ENCODE results near the gene MAP3K10. TPM values are rescaled to one million over a fixed set of nuclear protein-coding genes. Genes with fewer than 3 reads are reported as not detected.

Gene MAP3K10
- total RNA-seq, 1 experiment from 2014 or later = 12.0 TPM

GRCh38 chr19:40254714-40255418 is 63.6 kb downstream of the MAP3K10 start:
- in situ Hi-C loops (cut with HindIII; ENCODE audit: low pct_unique_long_range_greater_than_20kb, low sequenced_read_pairs) = no loop called here
- no peak for DNase-seq (ENCODE audit: low read depth, low spot score)

GRCh38 chr19:40255619-40256166 is 64.5 kb downstream of the MAP3K10 start:
- no peak for DNase-seq (ENCODE audit: low read depth, low spot score)
- in situ Hi-C loops (cut with HindIII; ENCODE audit: low pct_unique_long_range_greater_than_20kb, low sequenced_read_pairs) = no loop called here

- in situ Hi-C loops (cut with HindIII; ENCODE audit: low pct_unique_long_range_greater_than_20kb, low sequenced_read_pairs) = no loop called here
- no peak for DNase-seq (ENCODE audit: low read depth, low spot score)
Observed at GRCh38 chr19:40256512-40256911, 65.3 kb downstream of the MAP3K10 start.

- no peak for DNase-seq (ENCODE audit: low read depth, low spot score)
- in situ Hi-C loops (cut with HindIII; ENCODE audit: low pct_unique_long_range_greater_than_20kb, low sequenced_read_pairs) = no loop called here
Observed at GRCh38 chr19:40257096-40257517, 65.9 kb downstream of the MAP3K10 start.

GRCh38 chr19:40261631-40262030 is 70.4 kb downstream of the MAP3K10 start:
- in situ Hi-C loops (cut with HindIII; ENCODE audit: low pct_unique_long_range_greater_than_20kb, low sequenced_read_pairs) = no loop called here
- no peak for DNase-seq (ENCODE audit: low read depth, low spot score)

- in situ Hi-C loops (cut with HindIII; ENCODE audit: low pct_unique_long_range_greater_than_20kb, low sequenced_read_pairs) = no loop called here
- DNase-seq (ENCODE audit: low read depth, low spot score) = no peak
Observed at GRCh38 chr19:40262422-40262821, 71.2 kb downstream of the MAP3K10 start.

- in situ Hi-C loops (cut with HindIII; ENCODE audit: low pct_unique_long_range_greater_than_20kb, low sequenced_read_pairs) = no loop called here
- DNase-seq (ENCODE audit: low read depth, low spot score) = no peak
Observed at GRCh38 chr19:40263440-40264313, 72.5 kb downstream of the MAP3K10 start.

- in situ Hi-C loops (cut with HindIII; ENCODE audit: low pct_unique_long_range_greater_than_20kb, low sequenced_read_pairs) = no loop called here
- DNase-seq (ENCODE audit: low read depth, low spot score) = no peak
Observed at GRCh38 chr19:40264314-40265054, 73.3 kb downstream of the MAP3K10 start.

Other genes with a start within 250 kb of the MAP3K10 start
- 162 and 174 TPM in 2 replicates for gene PSMC4, start 220.3 kb upstream of the MAP3K10 start, total RNA-seq (2014; rRNA removed; shearing (Covaris generic))
- gene ZNF546, start 194.4 kb upstream of the MAP3K10 start, total RNA-seq (2014; rRNA removed; shearing (Covaris generic)) = 2.0 and 6.4 TPM in 2 replicates
- 5.2 and 5.9 TPM in 2 replicates for gene ZNF780B, start 135.2 kb upstream of the MAP3K10 start, total RNA-seq (2014; rRNA removed; shearing (Covaris generic))
- 16.9 and 19.0 TPM in 2 replicates for gene ZNF780A, start 100.5 kb upstream of the MAP3K10 start, total RNA-seq (2014; rRNA removed; shearing (Covaris generic))
- not detected in 2 replicates for gene TTC9B, start 27.0 kb downstream of the MAP3K10 start, total RNA-seq (2014; rRNA removed; shearing (Covaris generic))
- 0.08 TPM in 1 of 2 replicates, not detected in the other for gene CCNP, start 35.3 kb downstream of the MAP3K10 start, total RNA-seq (2014; rRNA removed; shearing (Covaris generic))
- gene AKT2, start 93.9 kb downstream of the MAP3K10 start, total RNA-seq (2014; rRNA removed; shearing (Covaris generic)) = 53.8 and 68.6 TPM in 2 replicates
- 3.4 and 4.1 TPM in 2 replicates for gene C19orf47, start 157.0 kb downstream of the MAP3K10 start, total RNA-seq (2014; rRNA removed; shearing (Covaris generic))
- gene PLD3, start 157.3 kb downstream of the MAP3K10 start, total RNA-seq (2014; rRNA removed; shearing (Covaris generic)) = 69.0 and 73.4 TPM in 2 replicates
- 0.08 TPM in 1 of 2 replicates, not detected in the other for gene HIPK4, start 198.8 kb downstream of the MAP3K10 start, total RNA-seq (2014; rRNA removed; shearing (Covaris generic))
- gene PRX, start 222.0 kb downstream of the MAP3K10 start, total RNA-seq (2014; rRNA removed; shearing (Covaris generic)) = 0.95 and 1.1 TPM in 2 replicates
- 6.6 and 8.9 TPM in 2 replicates for gene SERTAD1, start 234.6 kb downstream of the MAP3K10 start, total RNA-seq (2014; rRNA removed; shearing (Covaris generic))

Measured in SK-MEL-5 (cell line).